IPS-11a (cell line): ENCODE measurements around the gene TRIP4.
"Not testable (repeated sequence)": the region's sequence is repeated elsewhere in the genome, so short reads cannot be mapped to it uniquely, and the experiment has no call there.

Source experiments
- H3K4me3 ChIP-seq: one replicate; pipeline ENCODE4 v1.5.1; 2013; ENCODE audit warnings: low read depth, low read length, control low read depth

TRIP4 gene

GRCh38 chr15:64387562-64388168, at the start of gene TRIP4:
TRIP4 (plus strand) TSS chr15:64387836; CDS start chr15:64387864, 28 bp downstream.
- peak within 1 kb of the TSS; percentile 97 for H3K4me3 ChIP-seq

- no peak overlapping the region for H3K4me3 ChIP-seq
Observed at GRCh38 chr15:64340355-64340754, 47.3 kb upstream of the TRIP4 start.

- no peak overlapping the region for H3K4me3 ChIP-seq
Observed at GRCh38 chr15:64341961-64342360, 45.7 kb upstream of the TRIP4 start.

GRCh38 chr15:64343222-64343621, 44.4 kb upstream of the TRIP4 start:
- H3K4me3 ChIP-seq: no peak overlapping the region

GRCh38 chr15:64343841-64344240, 43.8 kb upstream of the TRIP4 start:
- no peak overlapping the region for H3K4me3 ChIP-seq

DNA sequence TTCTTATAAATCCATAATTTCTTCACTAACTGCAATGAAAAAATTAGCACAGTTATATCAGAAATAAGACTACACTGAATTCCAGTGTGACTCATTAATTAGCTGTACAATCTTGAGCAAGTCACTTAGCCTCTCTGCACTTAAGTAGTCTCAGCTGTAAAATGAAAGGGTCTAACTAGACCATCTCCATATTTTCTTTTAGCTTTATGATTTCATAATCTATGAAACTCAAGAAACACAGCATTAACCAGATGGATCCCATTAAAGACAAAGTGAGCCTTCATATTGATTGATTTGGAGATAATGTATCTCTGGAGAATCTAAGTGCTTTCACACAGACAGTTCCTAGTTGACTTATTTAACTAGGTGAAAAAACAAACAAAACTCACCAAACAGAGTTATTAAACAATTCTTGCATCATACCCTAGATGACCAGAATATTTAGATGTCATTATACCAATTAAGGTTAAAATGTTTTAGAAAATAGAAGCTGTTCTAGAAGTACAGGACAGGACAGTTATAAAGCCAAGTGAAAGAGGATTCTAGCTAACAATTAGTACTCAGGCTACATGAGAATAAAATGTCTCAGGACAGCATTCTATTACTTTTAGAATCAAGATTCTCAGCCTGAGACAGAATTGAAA, 42.9 kb upstream of the TRIP4 start:
- no peak overlapping the region for H3K4me3 ChIP-seq

- not testable (repeated sequence) for H3K4me3 ChIP-seq
Observed at GRCh38 chr15:64346242-64346641, 41.4 kb upstream of the TRIP4 start.

- H3K4me3 ChIP-seq: no peak overlapping the region
Observed at GRCh38 chr15:64348455-64348854, 39.2 kb upstream of the TRIP4 start.

- H3K4me3 ChIP-seq: no peak overlapping the region
Observed at GRCh38 chr15:64349375-64349774, 38.3 kb upstream of the TRIP4 start.

- H3K4me3 ChIP-seq: no peak overlapping the region
Observed at GRCh38 chr15:64351265-64351664, 36.4 kb upstream of the TRIP4 start.

DNA sequence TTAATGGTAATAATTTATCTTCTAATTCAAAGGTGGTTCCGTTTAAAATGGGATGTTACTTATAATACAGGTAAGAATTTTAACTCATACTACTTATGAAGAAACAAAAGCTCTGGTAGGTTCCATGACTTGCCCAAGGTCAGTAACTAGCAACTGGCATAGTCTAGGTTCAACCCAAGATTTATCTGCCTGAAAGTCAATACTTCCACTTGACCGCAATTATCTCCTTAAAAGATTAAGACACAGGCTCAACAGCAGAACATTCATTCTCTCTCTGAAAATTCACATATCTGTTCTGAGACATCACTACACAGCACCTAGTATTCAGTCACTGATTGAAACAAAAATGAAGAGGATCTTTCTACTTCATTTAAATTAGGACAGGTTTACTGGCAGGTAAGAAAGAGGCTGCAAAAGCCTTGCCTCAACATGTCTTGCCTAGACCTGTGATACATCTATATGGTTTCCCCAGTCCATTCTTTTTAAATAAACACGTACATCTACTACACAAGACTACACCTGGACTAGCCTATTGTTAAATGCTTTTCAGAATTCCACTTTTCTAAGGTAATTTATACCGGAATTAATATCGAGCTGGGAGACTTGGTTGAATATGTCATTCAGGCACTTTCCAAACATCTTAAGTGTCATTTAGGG, 32.8 kb upstream of the TRIP4 start:
- H3K4me3 ChIP-seq: peak overlapping the region; percentile 81

GRCh38 chr15:64355348-64355943, 32.2 kb upstream of the TRIP4 start:
- H3K4me3 ChIP-seq: peak overlapping the region; percentile 81

- H3K4me3 ChIP-seq: peak within 1 kb of the TSS; percentile 81
Observed at GRCh38 chr15:64355944-64356709, 31.5 kb upstream of the TRIP4 start, which contains the start of gene CSNK1G1. CSNK1G1 (minus strand) TSS chr15:64356173; CDS start chr15:64300499, 55,674 bp downstream.

GRCh38 chr15:64356710-64357040, 31.0 kb upstream of the TRIP4 start:
- H3K4me3 ChIP-seq: peak overlapping the region; percentile 81

- H3K4me3 ChIP-seq: no peak overlapping the region
Observed at GRCh38 chr15:64361259-64361658, 26.4 kb upstream of the TRIP4 start.

GRCh38 chr15:64369078-64369607, 18.5 kb upstream of the TRIP4 start:
- no peak overlapping the region for H3K4me3 ChIP-seq

- H3K4me3 ChIP-seq: not testable (repeated sequence)
Observed at GRCh38 chr15:64371383-64371782, 16.3 kb upstream of the TRIP4 start.

GRCh38 chr15:64373360-64373759, 14.3 kb upstream of the TRIP4 start:
- H3K4me3 ChIP-seq: no peak overlapping the region

GRCh38 chr15:64379216-64379960, 8.2 kb upstream of the TRIP4 start:
- H3K4me3 ChIP-seq: no peak overlapping the region
